GM10266 (cell line): ENCODE data around the gene SIX1.

Experiments used
- DNase-seq: peaks from one replicate; pipeline ENCODE4 v3.0.0; 2012; ENCODE audit errors: extremely low spot score
- TF ChIP-seq, protein P1 (sequence below): IDR thresholded peaks from 2 replicates; pipeline ENCODE4 v1.5.1; 2012; ENCODE audit warnings: mild to moderate bottlenecking, low read depth; ENCODE audit not compliant: control insufficient read depth, insufficient read depth; ENCODE audit errors: missing control alignments

Gene SIX1

DNA sequence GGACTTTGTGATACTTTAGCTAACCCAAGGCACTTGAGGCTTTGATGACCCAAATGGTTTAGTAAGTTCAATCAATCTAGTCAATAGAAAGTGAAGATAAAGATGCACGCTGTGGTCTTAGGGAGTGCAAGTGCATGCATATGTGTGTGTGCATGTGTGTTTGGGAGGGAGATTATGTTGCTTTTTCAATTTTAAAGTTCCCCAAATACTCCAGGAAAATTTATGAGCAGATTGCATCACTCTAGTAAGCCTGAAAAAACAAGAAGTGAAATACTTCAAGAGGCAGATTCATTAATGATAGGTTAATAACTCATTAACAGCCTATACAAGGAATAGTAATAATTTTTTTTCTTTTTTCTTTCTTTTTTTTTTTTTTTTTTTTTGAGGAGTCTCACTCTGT lies 12.4 kb upstream of the SIX1 start:
- no peak for DNase-seq
- TF ChIP-seq, protein P1, sequence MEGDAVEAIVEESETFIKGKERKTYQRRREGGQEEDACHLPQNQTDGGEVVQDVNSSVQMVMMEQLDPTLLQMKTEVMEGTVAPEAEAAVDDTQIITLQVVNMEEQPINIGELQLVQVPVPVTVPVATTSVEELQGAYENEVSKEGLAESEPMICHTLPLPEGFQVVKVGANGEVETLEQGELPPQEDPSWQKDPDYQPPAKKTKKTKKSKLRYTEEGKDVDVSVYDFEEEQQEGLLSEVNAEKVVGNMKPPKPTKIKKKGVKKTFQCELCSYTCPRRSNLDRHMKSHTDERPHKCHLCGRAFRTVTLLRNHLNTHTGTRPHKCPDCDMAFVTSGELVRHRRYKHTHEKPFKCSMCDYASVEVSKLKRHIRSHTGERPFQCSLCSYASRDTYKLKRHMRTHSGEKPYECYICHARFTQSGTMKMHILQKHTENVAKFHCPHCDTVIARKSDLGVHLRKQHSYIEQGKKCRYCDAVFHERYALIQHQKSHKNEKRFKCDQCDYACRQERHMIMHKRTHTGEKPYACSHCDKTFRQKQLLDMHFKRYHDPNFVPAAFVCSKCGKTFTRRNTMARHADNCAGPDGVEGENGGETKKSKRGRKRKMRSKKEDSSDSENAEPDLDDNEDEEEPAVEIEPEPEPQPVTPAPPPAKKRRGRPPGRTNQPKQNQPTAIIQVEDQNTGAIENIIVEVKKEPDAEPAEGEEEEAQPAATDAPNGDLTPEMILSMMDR = no peak

DNA sequence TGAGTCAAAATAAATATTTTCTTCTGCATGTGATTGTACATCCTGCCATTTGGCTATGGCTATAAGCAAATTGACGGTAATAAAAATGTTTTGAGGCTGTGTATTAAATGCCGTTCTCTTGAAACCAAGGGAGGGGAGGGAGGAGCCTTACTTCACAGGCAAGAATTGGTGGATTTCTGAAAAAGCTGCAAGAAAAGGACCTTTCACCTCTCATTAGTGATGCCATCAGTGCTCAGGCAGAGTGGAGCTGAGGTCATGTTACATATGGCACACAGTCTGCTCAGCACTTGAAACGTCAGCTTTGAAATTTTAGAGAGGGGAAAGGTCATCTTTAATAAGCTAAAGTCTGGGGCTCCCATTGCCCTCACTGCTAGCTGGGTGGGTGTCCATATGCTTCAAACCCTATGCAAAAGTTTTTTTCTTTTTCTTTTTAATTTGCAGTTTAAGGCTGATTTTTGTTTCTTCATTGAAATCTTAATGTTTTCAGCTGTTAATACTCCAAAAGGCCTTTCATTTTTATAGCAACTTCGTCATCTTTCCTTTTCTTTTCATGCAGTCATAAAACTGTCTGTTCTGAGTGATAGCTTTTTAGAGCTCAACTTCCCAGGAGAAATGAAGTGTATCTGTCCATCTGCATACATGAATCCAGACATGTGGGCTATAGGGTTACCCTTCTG lies 9.8 kb upstream of the SIX1 start:
- TF ChIP-seq, protein P1 = no peak
- no peak for DNase-seq

DNA sequence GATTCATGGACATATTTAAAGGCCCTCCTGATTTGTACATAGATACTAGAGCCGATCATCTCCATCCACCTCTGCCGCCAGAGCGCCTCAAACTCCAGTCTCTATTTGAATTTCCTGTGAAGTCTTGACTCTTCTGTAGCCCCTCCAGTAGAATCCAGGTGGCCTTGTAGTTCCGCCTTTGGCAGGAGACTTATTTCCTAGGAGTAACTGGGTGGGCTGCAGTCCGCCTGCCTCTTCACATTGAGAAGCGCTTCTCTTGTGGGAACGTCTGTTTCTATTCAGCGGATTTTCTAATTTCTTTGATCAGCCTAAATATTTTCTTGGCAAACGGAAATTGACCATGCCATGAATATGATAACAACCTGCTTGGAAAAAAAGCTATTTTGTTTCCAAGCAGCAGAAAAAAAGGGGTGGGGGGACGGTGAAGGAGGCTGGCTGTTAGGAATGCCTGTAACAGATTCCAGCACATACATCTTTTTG lies 9.0 kb upstream of the SIX1 start:
- TF ChIP-seq, protein P1 = no peak
- DNase-seq = no peak

DNA sequence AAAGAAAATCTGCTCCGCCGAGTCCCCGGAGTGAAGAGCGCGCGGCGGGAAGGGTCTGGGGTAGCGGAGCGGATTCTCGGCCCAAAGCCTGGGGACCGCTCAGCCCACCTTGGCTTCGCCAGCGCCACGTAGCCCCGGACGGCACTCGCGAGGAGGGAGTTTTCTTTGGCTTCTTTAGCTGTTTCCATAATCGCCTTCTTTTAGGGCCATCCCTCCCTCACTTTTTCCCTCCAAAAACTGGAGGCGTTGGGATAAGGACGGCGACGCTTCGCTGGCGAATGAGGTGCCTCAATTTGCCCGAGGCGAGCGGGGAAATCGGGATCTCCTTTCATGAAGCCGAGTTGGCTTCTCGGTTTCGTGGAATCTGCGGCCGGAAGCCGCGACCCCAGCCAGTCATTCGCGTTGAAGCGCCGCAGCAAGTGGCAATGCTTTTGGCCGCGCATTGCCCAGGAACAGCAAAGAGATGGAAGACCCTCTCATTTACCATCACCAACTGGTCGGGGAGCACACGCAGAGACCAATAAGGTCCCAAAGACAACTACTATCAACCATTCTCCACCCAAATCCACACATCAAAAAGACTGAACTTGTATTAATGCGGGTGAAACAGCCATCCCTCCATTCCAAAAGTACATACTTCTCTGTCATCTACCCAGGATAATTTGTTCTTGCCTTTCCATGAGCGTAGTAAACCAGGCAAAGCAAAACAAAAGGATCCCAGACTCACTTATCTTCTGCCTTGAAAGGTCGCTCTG lies 8.4 kb upstream of the SIX1 start:
- TF ChIP-seq, protein P1 = no peak
- no peak for DNase-seq

DNA sequence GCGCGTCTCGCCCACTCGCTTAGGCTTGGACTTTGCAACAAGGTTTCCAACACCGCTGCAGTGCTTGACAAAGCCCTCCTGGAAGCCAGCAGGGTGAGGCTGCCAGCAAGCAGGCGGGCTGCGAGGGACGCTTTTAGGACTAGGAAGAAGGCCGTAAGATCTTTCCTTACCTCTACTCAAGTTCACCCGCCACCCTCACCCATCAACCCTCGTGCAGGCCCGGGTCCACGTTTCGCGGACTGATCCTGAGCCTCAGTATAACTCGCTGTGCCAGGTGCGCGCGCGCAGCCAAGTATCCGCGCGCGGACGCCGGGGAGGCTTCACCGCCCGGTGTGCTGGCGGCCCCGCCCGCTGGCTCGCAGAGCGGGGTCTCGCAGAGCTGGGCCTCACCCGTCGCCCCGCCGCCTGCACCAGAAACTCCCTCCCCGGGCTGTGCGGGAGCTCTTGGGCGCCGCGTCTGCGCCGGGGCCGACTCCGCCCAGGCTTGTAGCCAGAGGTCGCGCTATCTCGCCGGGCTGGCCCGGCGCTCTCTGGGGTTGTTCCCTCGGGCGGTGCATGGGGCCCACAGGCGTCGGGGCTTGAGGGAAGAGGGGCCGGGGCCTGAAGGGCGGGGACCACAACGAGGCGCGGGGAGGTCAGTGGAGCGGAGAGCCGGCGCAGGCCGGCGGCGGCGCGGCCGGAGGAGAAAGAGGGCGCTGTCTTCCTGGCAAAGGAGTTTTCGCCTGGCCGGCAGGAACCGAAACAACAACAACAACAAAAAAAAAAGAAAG lies 7.6 kb upstream of the SIX1 start:
- TF ChIP-seq, protein P1 = peak; percentile 79
- peak; percentile 83 for DNase-seq

DNA sequence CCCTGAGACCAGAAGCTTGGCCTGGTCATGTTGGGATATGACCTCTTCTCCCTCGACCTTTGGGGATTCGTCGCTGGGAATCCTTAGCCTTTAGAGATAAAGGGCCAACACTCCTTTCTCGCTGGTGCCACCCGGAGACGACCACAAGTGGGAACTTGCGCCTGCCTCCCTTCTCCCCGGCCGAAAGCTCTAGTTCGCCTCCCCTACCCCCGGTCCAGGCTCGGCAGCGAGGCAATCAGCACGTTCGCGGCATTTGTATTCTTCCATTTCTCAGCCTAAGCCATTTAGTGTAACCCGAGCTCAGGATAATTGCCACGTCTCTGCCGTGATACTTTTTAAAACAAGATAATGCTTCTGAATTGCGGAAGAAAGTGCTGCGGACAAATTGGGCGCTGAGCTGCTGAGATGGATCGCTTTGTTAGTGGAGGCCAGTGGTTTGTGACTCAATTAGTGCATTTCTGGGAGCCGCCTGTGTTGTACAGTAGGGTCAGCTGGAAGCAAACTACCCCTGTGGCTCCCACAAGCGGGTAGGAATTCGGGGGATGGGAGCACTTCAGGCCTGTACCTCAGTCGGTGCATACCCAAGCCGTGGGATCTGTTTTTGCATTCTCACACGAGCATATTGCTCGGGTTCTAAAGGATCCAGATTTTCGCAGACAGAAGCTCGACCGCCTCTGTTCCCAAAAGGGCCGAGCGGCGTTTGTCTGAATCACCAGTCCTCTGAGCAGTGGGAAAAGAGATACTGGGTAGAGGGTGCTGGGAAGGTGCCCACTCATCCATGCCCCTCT lies 6.8 kb upstream of the SIX1 start:
- DNase-seq = peak; percentile 48
- TF ChIP-seq, protein P1 = no peak
